HepG2 (cell line): ENCODE data around the gene PCDH10. TPM values are rescaled to one million over a fixed set of nuclear protein-coding genes. Genes with fewer than 3 reads are reported as not detected.

Experiments
- ATAC-seq: fragments of 200-7000 bp; cut with Tn5 transposase; 3 replicates; pipeline ENCODE4 v1.9.1; 2020; ENCODE audit warnings: mild to moderate bottlenecking, moderate library complexity
- BruUV-seq: library from RNA; stranded (reverse); fragments of 400-500 nt; replicated peaks from 2 replicates; lab custom pipeline; 2021; lab: Mats Ljungman, UMichigan
- CTCF ChIA-PET: fragments of 300-600 bp; formaldehyde crosslinking; extraction: SDS; loops from one replicate; lab custom pipeline; 2021; ENCODE audit warnings: low total read pairs, inconsistent platforms, low intra/inter-chr PET ratio; lab: Yijun Ruan, JAX
- POLR2A ChIA-PET: fragments of 350-600 bp; sonication (Branson Sonifier 250); formaldehyde crosslinking; loops from one replicate; lab custom pipeline; 2020; ENCODE audit warnings: antibody characterized with exemption, inconsistent platforms; lab: Yijun Ruan, JAX
- DNase-seq: peaks from one replicate; pipeline ENCODE4 v3.0.0-alpha.2; 2015; ENCODE audit warnings: low spot score
- FAIRE-seq: peaks from 3 replicates; lab custom pipeline; 2011; peaks lifted over from hg19 to GRCh38; lab: Jason Lieb, UNC
- H2AFZ ChIP-seq: one replicate; pipeline ENCODE4 v1.6.1; 2011; ENCODE audit warnings: low read length, inconsistent platforms
- H3K27ac ChIP-seq: fragments of 300-600 bp; 3 replicates; pipeline ENCODE4 v1.8.0; 2011; ENCODE audit warnings: mixed run types, mild to moderate bottlenecking, mixed read lengths, low read length, inconsistent platforms; ENCODE audit not compliant: insufficient read depth; ENCODE audit errors: extremely low read length
- H3K27me3 ChIP-seq, 2 experiments: fragments of 200-600 bp in 1 of 2; 2 replicates in 1 of 2; 3 replicates in 1 of 2; pipeline versions ENCODE4 v1.6.0 to v1.8.0; 2011; ENCODE audit warnings: low read length in 2 of 2, mild to moderate bottlenecking in 2 of 2, moderate library complexity in 2 of 2, inconsistent platforms in 1 of 2; ENCODE audit not compliant: insufficient read depth in 2 of 2, control insufficient read depth in 1 of 2
- H3K36me3 ChIP-seq, 2 experiments: fragments of 200-600 bp in 1 of 2; replicated peaks in 1 of 2; 2 replicates in 1 of 2; 3 replicates in 1 of 2; pipeline versions ENCODE4 v1.5.1 to v1.8.0; 2011; ENCODE audit warnings: low read length in 2 of 2, inconsistent platforms in 1 of 2; ENCODE audit not compliant: insufficient read depth in 2 of 2, control insufficient read depth in 1 of 2
- H3K4me1 ChIP-seq: 2 replicates; pipeline ENCODE4 v1.5.1; 2012; ENCODE audit warnings: low read length, inconsistent platforms; ENCODE audit not compliant: insufficient read depth
- H3K4me2 ChIP-seq: 2 replicates; pipeline ENCODE4 v1.6.0; 2011; ENCODE audit warnings: low read depth, low read length, inconsistent platforms
- H3K4me3 ChIP-seq, 3 experiments: fragments of 200-600 bp in 1 of 3; sonication (generic), shearing (Covaris generic) in 1 of 3; replicated peaks in 1 of 3; 2 replicates each; pipeline ENCODE4 v1.5.1; 2011 to 2016; ENCODE audit warnings: low read length in 3 of 3, inconsistent platforms in 2 of 3, low read depth in 2 of 3, mild to moderate bottlenecking in 2 of 3, control low read depth in 1 of 3, mixed read lengths in 1 of 3; ENCODE audit not compliant: insufficient read depth in 1 of 3
- H3K79me2 ChIP-seq: one replicate; pipeline ENCODE4 v1.6.1; 2011; ENCODE audit warnings: low read length, inconsistent platforms; ENCODE audit not compliant: insufficient read depth
- H3K9ac ChIP-seq: 2 replicates; pipeline ENCODE4 v1.6.0; 2011; ENCODE audit warnings: mild to moderate bottlenecking, low read depth, low read length, inconsistent platforms; ENCODE audit not compliant: insufficient read depth
- H3K9me3 ChIP-seq: 2 replicates; pipeline ENCODE4 v1.5.1; 2012; ENCODE audit warnings: mild to moderate bottlenecking, low read length
- H4K20me1 ChIP-seq: 2 replicates; pipeline ENCODE4 v1.6.0; 2011; ENCODE audit warnings: inconsistent platforms, mild to moderate bottlenecking, low read length, moderate library complexity; ENCODE audit not compliant: insufficient read depth
- HNRNPUL1 ChIP-seq: fragments of 200-400 bp; formaldehyde crosslinking; IDR thresholded peaks from 2 replicates; pipeline ENCODE4 v1.6.1; 2017; ENCODE audit warnings: low read depth, mild to moderate bottlenecking, low read length, moderate library complexity
- MIER2 ChIP-seq: IDR thresholded peaks from 2 replicates; pipeline ENCODE4 v1.6.1; 2016; ENCODE audit warnings: missing biosample characterization, missing genetic modification reagents
- NFIC ChIP-seq: IDR thresholded peaks from 2 replicates; pipeline ENCODE4 v1.6.1; 2012; ENCODE audit warnings: mild to moderate bottlenecking, low read length, inconsistent platforms
- PRDM10 ChIP-seq: sonication (generic); formaldehyde crosslinking; IDR thresholded peaks from 2 replicates; pipeline ENCODE4 v1.4.0; 2020; ENCODE audit warnings: low read depth, missing genetic modification reagents
- RFX5 ChIP-seq: IDR thresholded peaks from 2 replicates; pipeline ENCODE4 v1.6.1; 2011; ENCODE audit warnings: low read depth, low read length, improper control_type of control experiment
- ZNF432 ChIP-seq: sonication (generic); formaldehyde crosslinking; IDR thresholded peaks from 2 replicates; pipeline ENCODE4 v1.5.0; 2020; ENCODE audit warnings: missing genetic modification reagents, mild to moderate bottlenecking, borderline replicate concordance
- ZNF770 ChIP-seq: sonication (generic); formaldehyde crosslinking; IDR thresholded peaks from 2 replicates; pipeline ENCODE4 v1.5.0; 2020; ENCODE audit warnings: mild to moderate bottlenecking, missing genetic modification reagents
- WGBS: methylation state at CpG from one replicate; pipeline ENCODE4 v1.1.6; 2017; ENCODE audit warnings: low lambda C conversion rate; 5-methylcytosine and 5-hydroxymethylcytosine counted together
- in situ Hi-C: cut with HindIII; loops from 2 replicates; pipeline ENCODE4 v1.10.0; 2017; ENCODE audit warnings: low pct_unique_long_range_greater_than_20kb; ENCODE audit not compliant: extremely low pct_ligation_motif_present
- intact Hi-C: fragments of 100-400 bp; cut with micrococcal nuclease; formaldehyde crosslinking; loops from one replicate; pipeline ENCODE4 v1.10.0; 2022; ENCODE audit not compliant: unreplicated experiment
- polyA plus RNA-seq, 8 experiments: library from polyadenylated mRNA; depleted of rRNA in 3 of 8; stranded (reverse) in 7 of 8; unstranded in 1 of 8; fragments of >200 nt; fragmentation: Illumina TruSeq in 4 of 8; extraction: Trizol in 4 of 8; gene quantifications; 2 replicates each; pipeline versions ENCODE4 v1.2.1 to v1.2.3, GENCODE V29; 2011 to 2016; ENCODE audit warnings: low read depth in 4 of 8, missing spikeins in 1 of 8, mixed read lengths in 1 of 8; ENCODE audit not compliant: insufficient read depth in 1 of 8
- total RNA-seq, 5 experiments: library from RNA; depleted of rRNA; stranded (reverse); fragments of >200 nt; fragmentation: Illumina TruSeq; extraction: Trizol; gene quantifications; 2 replicates each; pipeline ENCODE4 v1.2.3, GENCODE V29; 2016; ENCODE audit warnings: low read depth in 1 of 5

PCDH10 gene
- total and polyA plus RNA-seq, 2 of the 13 experiments (the other 11 are each of a cell fraction or from before 2014, with no cell fraction given): not detected

- Histone ChIP-seq H3K79me2 (no peaks in the 10 kb centered on the region), H3K4me1 (no peaks in the 10 kb centered on the region), H2AFZ (no peak overlapping the region), H3K9ac (no peak overlapping the region), H3K27me3 (no peaks in the 10 kb centered on the region; a peak in 1 of 5 replicates), H3K9me3 (no peaks in the 10 kb centered on the region), H3K36me3 (no peaks in the 10 kb centered on the region), H3K4me2 (no peak overlapping the region), H3K27ac (no peak overlapping the region), H4K20me1 (no peaks in the 10 kb centered on the region), H3K4me3 (no peak overlapping the region)
- ATAC-seq (no peak), DNase-seq (no peak), FAIRE-seq (no peak)
- ChIA-PET POLR2A (no interaction called here), CTCF (no interaction called here)
- in situ Hi-C loops: no loop called here
- intact Hi-C loops: no loop called here
- TF ChIP-seq HNRNPUL1 (no peak), NFIC (no peak), RFX5 (no peak), MIER2 (CRISPR knock-in tag) (no peak), ZNF432 (CRISPR knock-in tag) (no peak), PRDM10 (CRISPR knock-in tag) (no peak), ZNF770 (CRISPR knock-in tag) (no peak)
- WGBS: 3% methylated on average over 4 of the region's 4 CpGs
- no TSS peak for BruUV-seq
Observed at GRCh38 chr4:133102612-133103409, 46.3 kb upstream of the PCDH10 start.
